ENCODE measurements around the gene RWDD4.

- TF ChIP-seq CTCF (IDR thresholded peaks at IDR 0.05) = no peak
- no peak for TF ChIP-seq POLR2A (IDR thresholded peaks at IDR 0.05)
These were observed 51.1 kb downstream of the RWDD4 start for GRCh38 chr4:183607894-183608293.

Data from esophagus squamous epithelium (tissue), 4 donors.